Skeletal muscle tissue (tissue), 4 donors: ENCODE data around the gene TMEM106C. TPM values are rescaled to one million over a fixed set of nuclear protein-coding genes. Genes with fewer than 3 reads are reported as not detected.

Experiments
- H3K27ac ChIP-seq: one replicate; pipeline ENCODE4 v1.7.0; 2013; ENCODE audit warnings: mild to moderate bottlenecking, low read depth, low read length, inconsistent platforms
- H3K27me3 ChIP-seq, 3 donors: one replicate each; pipeline ENCODE4 v1.7.0; 2013; ENCODE audit warnings: low read length in 3 of 3; ENCODE audit not compliant: control insufficient read depth in 3 of 3, insufficient read depth in 3 of 3
- H3K36me3 ChIP-seq, 3 donors: one replicate each; pipeline ENCODE4 v1.7.0; 2013; ENCODE audit warnings: low read length in 3 of 3; ENCODE audit not compliant: control insufficient read depth in 3 of 3, insufficient read depth in 3 of 3
- H3K4me1 ChIP-seq, 3 donors: one replicate each; pipeline ENCODE4 v1.7.0; 2013; ENCODE audit warnings: low read length in 3 of 3, mild to moderate bottlenecking in 3 of 3; ENCODE audit not compliant: control insufficient read depth in 3 of 3, insufficient read depth in 3 of 3
- H3K4me3 ChIP-seq, 3 donors: one replicate each; pipeline ENCODE4 v1.7.0; 2013; ENCODE audit warnings: low read length in 3 of 3
- H3K9ac ChIP-seq, 3 donors: one replicate each; pipeline ENCODE4 v1.7.0; 2013; ENCODE audit warnings: low read length in 3 of 3, mild to moderate bottlenecking in 3 of 3, moderate library complexity in 2 of 3, low read depth in 1 of 3
- H3K9me3 ChIP-seq, 3 donors: one replicate each; pipeline ENCODE4 v1.7.0; 2013; ENCODE audit warnings: low read length in 3 of 3; ENCODE audit not compliant: control insufficient read depth in 3 of 3
- total RNA-seq: library from RNA; depleted of rRNA; stranded (reverse); fragments of >200 nt; gene quantifications from one replicate; pipeline ENCODE4 v1.2.3, GENCODE V29; 2014
- donor health status: Osteomylitis.

Gene TMEM106C
- total RNA-seq, 1 donor from 2014 or later, result 43.3 TPM

DNA sequence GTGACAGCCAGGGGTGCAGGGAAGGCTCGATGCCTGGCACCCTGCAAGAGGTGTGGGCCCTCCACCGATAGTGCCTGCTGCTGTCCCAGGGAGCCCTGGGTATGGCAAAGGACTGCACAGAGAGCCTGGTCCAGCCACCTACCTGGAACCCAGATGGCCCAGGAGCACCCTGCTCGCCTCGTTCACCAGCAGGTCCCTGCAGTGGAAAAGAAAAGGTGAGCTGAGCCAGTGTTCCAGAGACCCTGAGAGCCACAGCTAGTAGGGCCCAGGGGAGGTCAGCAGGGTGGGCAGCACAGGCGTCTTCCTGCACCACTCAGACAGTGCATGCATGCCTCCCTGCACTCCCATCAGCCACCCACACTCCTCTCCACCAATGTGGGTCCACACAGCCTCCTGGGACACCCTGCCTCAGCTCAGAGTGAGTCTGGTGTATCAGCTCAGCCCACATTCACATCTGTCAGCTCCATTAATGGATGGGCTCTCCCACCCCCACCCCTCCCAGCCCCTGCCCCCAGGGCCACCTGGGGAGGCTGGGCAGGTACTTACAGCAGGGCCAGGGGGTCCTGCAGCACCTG, 20.2 kb downstream of the TMEM106C start:
- Histone ChIP-seq H3K9me3 (no peaks in the 10 kb centered on the region), H3K4me1 (peaks cover 10 to 12% (median 12%) of the 10 kb centered on the region in 3 donors), H3K4me3 (no peak overlapping the region), H3K36me3 (no peaks in the 10 kb centered on the region), H3K27ac (no peak overlapping the region), H3K27me3 (peaks cover 0 to 5% (median 0%) of the 10 kb centered on the region in 3 donors), H3K9ac (no peak overlapping the region)

DNA sequence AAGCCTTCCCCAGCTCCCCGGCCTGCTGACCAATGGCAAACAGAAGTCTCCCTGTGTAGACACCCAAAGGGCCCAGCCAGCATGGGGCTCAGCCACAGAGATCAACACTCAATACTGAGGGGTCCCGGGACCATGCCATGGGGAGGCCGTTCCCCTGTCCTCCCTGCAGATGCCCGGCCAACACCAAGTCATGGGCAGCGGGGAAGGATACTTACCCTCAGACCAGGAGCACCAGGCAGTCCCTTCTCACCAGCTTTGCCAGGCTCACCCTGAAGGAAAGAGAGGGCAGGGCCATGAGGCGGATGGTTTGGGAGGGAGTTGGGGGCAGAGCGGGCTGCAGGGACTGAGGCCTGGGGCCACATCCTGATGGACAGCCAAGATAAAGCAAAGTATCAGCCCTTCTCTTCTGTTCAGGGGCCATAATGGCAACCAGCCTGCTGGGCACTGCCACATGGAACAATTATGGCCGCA, 21.0 kb downstream of the TMEM106C start:
- H3K27ac ChIP-seq, result no peak overlapping the region
- no peaks in the 10 kb centered on the region for H3K9me3 ChIP-seq
- H3K4me3 ChIP-seq, result no peak overlapping the region
- peaks cover 11 to 16% (median 16%) of the 10 kb centered on the region in 3 donors for H3K4me1 ChIP-seq
- H3K27me3 ChIP-seq, result no peaks in the 10 kb centered on the region
- H3K9ac ChIP-seq, result no peak overlapping the region
- no peaks in the 10 kb centered on the region for H3K36me3 ChIP-seq

DNA sequence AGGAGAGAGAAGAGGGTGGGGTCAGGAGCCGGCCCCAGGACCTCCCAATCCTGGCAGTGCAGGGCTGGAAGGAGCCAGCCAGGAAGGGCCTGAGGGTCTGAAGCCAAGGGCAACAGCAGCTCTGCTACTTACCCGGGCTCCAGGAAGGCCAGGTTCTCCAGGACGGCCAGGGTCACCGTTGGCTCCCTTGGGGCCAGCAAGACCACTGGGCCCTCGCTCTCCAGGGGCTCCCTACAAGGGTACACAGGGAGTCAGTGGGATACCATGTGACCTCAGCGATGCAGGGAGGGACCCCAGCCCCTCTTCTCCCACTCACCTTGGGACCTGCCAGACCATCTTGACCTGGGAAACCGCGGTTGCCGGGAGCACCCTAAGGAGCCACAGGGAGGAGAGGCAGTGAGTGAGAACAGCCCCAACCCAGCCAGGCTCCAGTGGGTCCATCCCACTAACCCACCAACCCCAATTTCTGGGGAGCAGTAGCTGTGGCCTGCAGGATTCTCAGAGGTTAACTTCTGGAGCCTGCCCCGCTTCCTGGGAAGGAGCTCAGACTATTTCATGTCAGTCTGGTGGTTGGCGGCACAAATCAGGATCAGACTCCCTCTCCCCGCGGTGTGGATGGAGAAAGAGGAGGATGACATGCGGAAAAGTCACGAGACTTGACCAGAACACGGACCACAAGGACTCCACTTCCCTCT, 22.3 kb downstream of the TMEM106C start:
- no peak overlapping the region for H3K27ac ChIP-seq
- no peak overlapping the region for H3K4me3 ChIP-seq
- H3K4me1 ChIP-seq, result peaks cover 11 to 16% (median 16%) of the 10 kb centered on the region in 3 donors
- H3K27me3 ChIP-seq, result no peaks in the 10 kb centered on the region
- no peak overlapping the region for H3K9ac ChIP-seq
- no peaks in the 10 kb centered on the region for H3K36me3 ChIP-seq
- no peaks in the 10 kb centered on the region for H3K9me3 ChIP-seq

DNA sequence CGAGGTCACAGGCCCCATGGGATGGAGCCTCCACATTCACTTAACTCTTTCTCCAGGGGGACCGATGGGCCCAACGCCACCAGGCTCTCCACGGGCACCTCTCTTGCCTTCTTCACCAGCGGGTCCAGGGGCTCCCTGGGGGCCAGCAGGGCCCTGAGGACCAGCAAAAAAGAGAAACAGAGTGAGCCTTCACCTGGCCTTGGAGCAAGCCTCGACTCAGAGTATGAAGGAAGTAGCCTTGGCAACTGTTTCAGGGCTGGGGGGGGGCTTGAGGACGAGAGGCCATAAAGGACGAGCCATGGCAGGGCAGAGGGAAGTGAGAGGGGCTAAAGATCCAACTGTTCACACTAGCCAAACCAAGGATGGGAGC, 22.9 kb downstream of the TMEM106C start:
- Histone ChIP-seq H3K9ac (no peak overlapping the region), H3K27me3 (no peaks in the 10 kb centered on the region)

DNA sequence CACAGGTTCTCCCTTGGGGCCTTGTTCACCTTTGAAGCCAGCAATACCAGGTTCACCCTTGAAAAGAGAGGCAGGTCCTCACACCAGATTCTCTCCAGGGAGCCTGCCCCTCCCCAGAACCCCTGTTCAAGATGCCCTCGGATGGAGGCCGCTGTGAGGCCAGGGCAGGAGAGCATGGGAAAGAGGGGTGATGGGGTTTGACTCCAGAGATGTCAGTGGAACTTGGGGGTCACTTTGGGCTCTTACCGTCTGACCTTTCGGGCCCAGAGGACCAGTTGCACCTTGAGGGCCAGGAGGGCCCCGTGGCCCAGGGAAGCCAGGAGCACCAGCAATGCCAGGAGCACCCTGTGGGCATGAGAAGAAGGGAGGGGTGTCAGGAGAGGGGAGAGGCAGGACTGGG, 23.4 kb downstream of the TMEM106C start:
- Histone ChIP-seq H3K4me3 (no peak overlapping the region), H3K9ac (no peak overlapping the region), H3K36me3 (no peaks in the 10 kb centered on the region), H3K27ac (no peak overlapping the region), H3K27me3 (no peaks in the 10 kb centered on the region), H3K4me1 (peaks cover 18 to 26% (median 24%) of the 10 kb centered on the region in 3 donors), H3K9me3 (no peaks in the 10 kb centered on the region)

More for the DNA sequence above, 22.9 kb downstream of the TMEM106C start:
- Histone ChIP-seq H3K36me3 (no peaks in the 10 kb centered on the region), H3K9me3 (no peaks in the 10 kb centered on the region), H3K4me1 (peaks cover 17 to 20% (median 20%) of the 10 kb centered on the region in 3 donors), H3K4me3 (no peak overlapping the region), H3K27ac (no peak overlapping the region)

DNA sequence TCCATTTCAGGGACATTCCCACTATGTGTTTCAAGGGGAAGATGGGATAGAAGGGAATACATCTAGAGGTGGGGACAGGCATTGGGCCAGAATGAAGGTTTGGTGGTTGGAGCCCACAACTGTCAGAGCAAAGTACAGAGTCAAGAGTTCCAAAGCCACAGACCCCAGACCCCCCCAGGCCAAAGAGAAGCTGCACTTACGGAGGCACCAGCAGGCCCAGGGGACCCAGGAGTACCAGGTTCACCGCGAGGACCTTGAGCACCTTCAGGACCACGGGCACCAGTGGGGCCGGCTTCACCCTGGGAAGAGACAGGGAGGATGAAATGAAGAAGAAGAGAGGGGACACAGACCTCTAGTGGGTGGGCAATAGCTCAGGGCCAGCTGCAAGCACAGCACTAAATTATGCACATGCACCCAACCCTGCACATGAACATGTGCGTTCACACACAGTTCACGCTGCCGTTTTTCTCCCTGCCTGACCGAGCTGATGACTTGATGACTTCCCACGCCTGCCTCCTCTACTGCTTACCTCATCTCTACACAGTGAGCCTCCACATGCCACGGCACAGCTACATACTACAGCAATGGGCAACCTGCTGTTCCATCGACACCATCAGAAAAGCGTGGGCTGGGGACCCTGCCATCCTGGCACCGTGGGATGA, 24.1 kb downstream of the TMEM106C start:
- Histone ChIP-seq H3K9ac (peak overlapping the region in 1 of 3 donors; percentile 36), H3K27me3 (no peaks in the 10 kb centered on the region), H3K27ac (no peak overlapping the region), H3K4me3 (peak overlapping the region in 2 of 3 donors; percentile 21 to 41), H3K4me1 (peaks cover 18 to 26% (median 24%) of the 10 kb centered on the region in 3 donors), H3K9me3 (no peaks in the 10 kb centered on the region), H3K36me3 (no peaks in the 10 kb centered on the region)

DNA sequence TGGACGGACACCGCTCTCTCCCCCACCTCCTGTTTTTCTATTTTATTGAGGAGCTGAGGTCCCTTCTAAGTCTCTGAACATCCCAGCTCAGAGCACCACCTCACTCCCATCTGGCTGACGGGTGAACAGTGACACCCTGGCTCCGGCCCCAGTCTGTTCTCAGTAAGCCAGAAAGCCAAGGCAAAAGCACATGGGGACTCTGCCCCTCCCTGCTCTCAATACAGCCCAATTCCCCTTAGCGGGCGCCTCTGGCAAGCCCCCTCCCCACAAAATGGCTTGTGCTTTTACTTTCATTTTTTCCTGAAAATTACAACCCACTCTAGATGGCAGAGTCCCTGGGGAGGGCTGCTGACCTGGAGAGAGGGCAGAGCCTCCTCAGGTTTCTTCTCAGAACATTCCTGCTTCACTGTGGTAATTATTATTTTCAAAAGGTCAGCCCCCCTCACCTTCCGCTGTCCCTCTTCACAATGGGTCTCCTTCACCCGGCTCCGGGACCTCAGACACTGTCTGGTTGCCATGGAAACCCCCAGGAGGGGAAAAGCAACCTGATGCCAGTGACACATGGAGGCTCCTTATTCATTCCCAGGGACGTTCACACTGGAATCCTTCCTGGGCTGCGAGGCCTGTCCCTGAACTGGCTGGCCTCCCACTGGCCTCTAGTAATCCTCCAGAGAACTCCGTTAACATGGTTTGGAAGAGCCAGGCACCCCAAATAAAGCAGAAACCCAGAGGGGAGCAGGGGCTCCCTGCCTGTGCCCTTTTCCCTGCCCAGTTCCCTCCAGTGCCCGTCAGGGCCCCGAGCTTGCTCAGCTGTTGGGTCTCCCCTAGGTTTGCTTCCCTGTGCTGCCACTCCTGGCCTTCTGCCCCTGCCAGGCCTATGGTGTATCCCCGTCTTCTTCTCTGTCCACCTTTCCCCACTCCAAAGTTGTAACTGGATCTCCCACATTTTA, 25.0 kb downstream of the TMEM106C start:
- no peaks in the 10 kb centered on the region for H3K36me3 ChIP-seq
- peaks cover 18 to 26% (median 24%) of the 10 kb centered on the region in 3 donors for H3K4me1 ChIP-seq
- H3K9ac ChIP-seq, result peak overlapping the region; percentile 33 to 60 (median 36)
- H3K4me3 ChIP-seq, result peak overlapping the region in 2 of 3 donors; percentile 21 to 41
- H3K27me3 ChIP-seq, result no peaks in the 10 kb centered on the region
- H3K27ac ChIP-seq, result no peak overlapping the region
- H3K9me3 ChIP-seq, result no peaks in the 10 kb centered on the region

DNA sequence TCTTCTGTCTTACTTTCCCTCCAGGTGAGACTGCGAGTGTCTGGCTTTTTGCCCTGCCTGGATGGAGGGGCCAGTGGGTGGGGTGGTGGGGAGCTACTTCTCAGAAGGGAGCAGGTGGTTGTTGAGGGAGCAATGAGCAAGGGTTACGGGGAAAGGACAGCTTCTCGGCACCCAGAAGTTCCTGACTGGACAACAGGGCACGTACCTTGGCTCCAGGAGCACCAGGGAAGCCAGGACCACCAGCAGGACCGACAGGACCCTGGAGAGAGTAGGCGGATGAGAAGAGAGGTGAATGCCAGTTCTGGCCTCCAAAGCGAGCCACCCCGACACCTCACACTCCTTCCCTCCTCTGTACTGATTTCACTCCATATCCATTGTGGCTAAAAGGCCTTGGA, 25.6 kb downstream of the TMEM106C start:
- no peaks in the 10 kb centered on the region for H3K36me3 ChIP-seq
- no peak overlapping the region for H3K27ac ChIP-seq
- H3K4me1 ChIP-seq, result peaks cover 18 to 26% (median 24%) of the 10 kb centered on the region in 3 donors
- H3K4me3 ChIP-seq, result no peak overlapping the region
- no peaks in the 10 kb centered on the region for H3K9me3 ChIP-seq
- H3K27me3 ChIP-seq, result no peaks in the 10 kb centered on the region
- H3K9ac ChIP-seq, result peak overlapping the region in 1 of 3 donors; percentile 60

DNA sequence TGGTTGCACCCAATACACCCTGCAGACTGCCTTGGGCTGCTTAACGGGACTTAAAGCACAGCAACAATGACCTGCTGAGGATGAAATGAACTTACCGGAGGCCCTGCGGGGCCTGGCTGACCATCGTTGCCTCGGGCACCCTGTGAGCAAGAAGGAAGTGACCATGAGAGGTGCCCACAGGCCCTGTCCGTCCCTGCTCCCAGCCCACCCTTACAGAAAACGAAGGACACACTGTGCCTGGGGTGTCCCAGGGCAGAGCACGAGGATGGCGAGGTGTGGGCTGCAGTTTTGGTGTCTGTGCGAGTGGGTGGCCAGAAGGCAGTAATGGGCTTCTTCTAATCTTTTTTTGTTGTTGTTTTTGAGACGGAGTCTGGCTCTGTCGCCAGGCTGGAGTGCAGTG, 26.3 kb downstream of the TMEM106C start:
- H3K36me3 ChIP-seq, result no peaks in the 10 kb centered on the region
- no peaks in the 10 kb centered on the region for H3K27me3 ChIP-seq
- H3K4me3 ChIP-seq, result no peak overlapping the region
- no peak overlapping the region for H3K27ac ChIP-seq
- H3K4me1 ChIP-seq, result peaks cover 18 to 26% (median 24%) of the 10 kb centered on the region in 3 donors
- H3K9me3 ChIP-seq, result no peaks in the 10 kb centered on the region
- H3K9ac ChIP-seq, result no peak overlapping the region
